HepG2 (cell line): ENCODE results near the gene MAP3K4. TPM values are rescaled to one million over a fixed set of nuclear protein-coding genes. Genes with fewer than 3 reads are reported as not detected.

Experiments used
- FOXA3 ChIP-seq: IDR thresholded peaks from 2 replicates; pipeline ENCODE4 v1.6.1; 2016; ENCODE audit warnings: missing genetic modification reagents, missing compliant biosample characterization
- FOXM1 ChIP-seq: sonication (generic); formaldehyde crosslinking; IDR thresholded peaks from 2 replicates; pipeline ENCODE4 v1.5.0; 2020; ENCODE audit warnings: missing genetic modification reagents
- GABPB1 ChIP-seq: IDR thresholded peaks from 2 replicates; pipeline ENCODE4 v1.6.1; 2016; ENCODE audit warnings: mild to moderate bottlenecking, missing genetic modification reagents, moderate library complexity, missing compliant biosample characterization
- KAT2B ChIP-seq: fragments of 150-350 bp; IDR thresholded peaks from 2 replicates; pipeline ENCODE4 v1.6.1; 2014; ENCODE audit warnings: low read depth, low read length, borderline replicate concordance
- NFATC3 ChIP-seq: sonication (generic); formaldehyde crosslinking; IDR thresholded peaks from 2 replicates; pipeline ENCODE4 v1.5.1; 2020; ENCODE audit warnings: mild to moderate bottlenecking, missing genetic modification reagents
- NFYB ChIP-seq: sonication (generic); formaldehyde crosslinking; IDR thresholded peaks from 2 replicates; pipeline ENCODE4 v1.4.0; 2020; ENCODE audit warnings: missing genetic modification reagents
- PAX8 ChIP-seq: sonication (generic); formaldehyde crosslinking; IDR thresholded peaks from 2 replicates; pipeline ENCODE4 v1.8.0; 2022; ENCODE audit warnings: mild to moderate bottlenecking, missing genetic modification reagents, borderline replicate concordance
- PHF20 ChIP-seq: sonication (generic); formaldehyde crosslinking; IDR thresholded peaks from 2 replicates; pipeline ENCODE4 v1.5.0; 2020; ENCODE audit warnings: mild to moderate bottlenecking, missing genetic modification reagents
- POLR2A ChIP-seq, 2 experiments: IDR thresholded peaks; 2 replicates each; pipeline ENCODE4 v1.6.1; 2011; ENCODE audit warnings: low read depth in 2 of 2, low read length in 2 of 2, mild to moderate bottlenecking in 1 of 2, moderate library complexity in 1 of 2; ENCODE audit not compliant: insufficient read depth in 1 of 2
- REL ChIP-seq: sonication (generic); formaldehyde crosslinking; conservative IDR thresholded peaks from 2 replicates; pipeline ENCODE4 v1.8.0; 2022; ENCODE audit warnings: mild to moderate bottlenecking, missing genetic modification reagents, moderate library complexity
- SNAPC2 ChIP-seq: sonication (generic); formaldehyde crosslinking; IDR thresholded peaks from 2 replicates; pipeline ENCODE4 v1.8.1; 2022; ENCODE audit warnings: mild to moderate bottlenecking, missing genetic modification reagents
- SOX13 ChIP-seq, 3 experiments: fragments of 450-650 bp in 1 of 3; sonication (generic) in 1 of 3; formaldehyde crosslinking in 1 of 3; IDR thresholded peaks in 2 of 3; conservative IDR thresholded peaks in 1 of 3; 2 replicates each; pipeline versions ENCODE4 v1.5.0 to v1.6.1; 2016 to 2020; ENCODE audit warnings: antibody characterized with exemption in 1 of 3, mild to moderate bottlenecking in 1 of 3, missing compliant biosample characterization in 1 of 3, missing genetic modification reagents in 1 of 3, moderate library complexity in 1 of 3
- ZC3H13 ChIP-seq: sonication (generic); formaldehyde crosslinking; IDR thresholded peaks from 2 replicates; pipeline ENCODE4 v1.8.1; 2023; ENCODE audit warnings: mild to moderate bottlenecking, missing genetic modification reagents, moderate library complexity
- ZNF501 ChIP-seq: sonication (generic); formaldehyde crosslinking; IDR thresholded peaks from 2 replicates; pipeline ENCODE4 v1.5.1; 2020; ENCODE audit warnings: mild to moderate bottlenecking, moderate library complexity, missing genetic modification reagents
- ZNF761 ChIP-seq: sonication (generic); formaldehyde crosslinking; conservative IDR thresholded peaks from 2 replicates; pipeline ENCODE4 v1.4.0; 2020; ENCODE audit warnings: mild to moderate bottlenecking, missing genetic modification reagents
- polyA plus RNA-seq, 8 experiments: library from polyadenylated mRNA; depleted of rRNA in 3 of 8; stranded (reverse) in 7 of 8; unstranded in 1 of 8; fragments of >200 nt; fragmentation: Illumina TruSeq in 4 of 8; extraction: Trizol in 4 of 8; gene quantifications; 2 replicates each; pipeline versions ENCODE4 v1.2.1 to v1.2.3, GENCODE V29; 2011 to 2016; ENCODE audit warnings: low read depth in 4 of 8, missing spikeins in 1 of 8, mixed read lengths in 1 of 8; ENCODE audit not compliant: insufficient read depth in 1 of 8
- total RNA-seq, 5 experiments: library from RNA; depleted of rRNA; stranded (reverse); fragments of >200 nt; fragmentation: Illumina TruSeq; extraction: Trizol; gene quantifications; 2 replicates each; pipeline ENCODE4 v1.2.3, GENCODE V29; 2016; ENCODE audit warnings: low read depth in 1 of 5
- TF ChIP-seq, protein P1 (sequence below): sonication (generic); formaldehyde crosslinking; IDR thresholded peaks from 2 replicates; pipeline ENCODE4 v1.5.1; 2020; ENCODE audit warnings: missing genetic modification reagents, mild to moderate bottlenecking, borderline replicate concordance
- TF ChIP-seq, protein P2 (sequence below): sonication (generic); formaldehyde crosslinking; conservative IDR thresholded peaks from 2 replicates; pipeline ENCODE4 v1.8.0; 2022; ENCODE audit warnings: mild to moderate bottlenecking, moderate library complexity, missing genetic modification reagents

MAP3K4 gene
- total and polyA plus RNA-seq, 2 of the 13 experiments (the other 11 are each of a cell fraction or from before 2014, with no cell fraction given): 12.9 to 33.6 TPM

DNA sequence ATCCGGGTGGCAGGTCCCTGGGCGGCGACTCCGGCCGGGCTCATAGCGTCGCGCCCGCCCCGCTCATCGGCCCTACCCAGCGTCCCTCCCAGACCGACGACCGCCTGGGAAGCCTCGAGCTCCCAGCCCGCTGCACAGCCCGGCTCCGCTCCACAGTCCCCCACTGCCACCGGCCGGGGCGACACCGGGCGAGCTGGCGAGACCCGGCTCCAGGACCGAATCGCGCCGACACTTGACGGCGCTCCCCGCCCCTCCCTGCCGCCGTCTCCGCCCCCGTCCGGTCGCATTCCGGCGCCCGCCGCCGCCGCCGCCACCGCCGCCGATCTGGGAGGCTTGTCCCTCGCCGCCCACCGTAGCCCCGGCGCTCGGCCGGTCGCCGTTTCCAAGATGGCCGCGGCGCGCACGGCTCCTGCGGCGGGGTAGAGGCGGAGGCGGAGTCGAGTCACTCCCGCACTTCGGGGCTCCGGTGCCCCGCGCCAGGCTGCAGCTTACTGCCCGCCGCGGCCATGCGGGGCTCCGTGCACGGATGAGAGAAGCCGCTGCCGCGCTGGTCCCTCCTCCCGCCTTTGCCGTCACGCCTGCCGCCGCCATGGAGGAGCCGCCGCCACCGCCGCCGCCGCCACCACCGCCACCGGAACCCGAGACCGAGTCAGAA is at the start of gene MAP3K4 (continued):
- TF ChIP-seq KAT2B (no peak), SOX13 (IDR thresholded peaks at IDR 0.05) (no peak), SOX13 (CRISPR knock-in tag; conservative IDR thresholded peaks at IDR 0.05 in 1 of 2, IDR thresholded peaks at IDR 0.05 in 1 of 2) (peak in 1 of 2 experiments; percentile 35; a peak in 2 of 4 replicates), FOXM1 (CRISPR knock-in tag) (no peak), GABPB1 (CRISPR knock-in tag) (peak; percentile 83), NFYB (peak; percentile 10; the same call in 1 of the 2 replicates), PHF20 (peak; percentile 65), PAX8 (CRISPR knock-in tag) (peak; percentile 74; the same call in 1 of the 2 replicates), ZC3H13 (CRISPR knock-in tag) (no peak), ZNF501 (CRISPR knock-in tag) (no peak; the same call in 1 of the 2 replicates), SNAPC2 (CRISPR knock-in tag) (no peak), REL (CRISPR knock-in tag) (no peak), FOXA3 (peak; percentile 62), NFATC3 (no peak), ZNF761 (CRISPR knock-in tag) (peak; percentile 98), POLR2A (IDR thresholded peaks at IDR 0.05; ENCODE audit: insufficient read depth in 1 of 2, low read depth in 2 of 2, low read length in 2 of 2) (peak; percentile 45 to 71)
- TF ChIP-seq, protein P1, sequence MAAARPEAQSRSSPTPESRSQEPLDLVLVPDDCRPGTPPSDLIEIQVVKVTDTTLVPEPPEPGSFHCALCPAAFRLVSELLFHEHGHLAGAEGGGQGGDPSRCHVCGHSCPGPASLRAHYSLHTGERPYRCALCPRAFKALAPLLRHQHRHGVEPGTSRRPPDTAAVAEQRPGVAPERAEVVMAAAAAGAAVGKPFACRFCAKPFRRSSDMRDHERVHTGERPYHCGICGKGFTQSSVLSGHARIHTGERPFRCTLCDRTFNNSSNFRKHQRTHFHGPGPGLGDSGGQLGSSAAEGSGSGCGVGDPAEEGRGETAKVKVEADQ (CRISPR knock-in tag): peak; percentile 96
- TF ChIP-seq, protein P2, sequence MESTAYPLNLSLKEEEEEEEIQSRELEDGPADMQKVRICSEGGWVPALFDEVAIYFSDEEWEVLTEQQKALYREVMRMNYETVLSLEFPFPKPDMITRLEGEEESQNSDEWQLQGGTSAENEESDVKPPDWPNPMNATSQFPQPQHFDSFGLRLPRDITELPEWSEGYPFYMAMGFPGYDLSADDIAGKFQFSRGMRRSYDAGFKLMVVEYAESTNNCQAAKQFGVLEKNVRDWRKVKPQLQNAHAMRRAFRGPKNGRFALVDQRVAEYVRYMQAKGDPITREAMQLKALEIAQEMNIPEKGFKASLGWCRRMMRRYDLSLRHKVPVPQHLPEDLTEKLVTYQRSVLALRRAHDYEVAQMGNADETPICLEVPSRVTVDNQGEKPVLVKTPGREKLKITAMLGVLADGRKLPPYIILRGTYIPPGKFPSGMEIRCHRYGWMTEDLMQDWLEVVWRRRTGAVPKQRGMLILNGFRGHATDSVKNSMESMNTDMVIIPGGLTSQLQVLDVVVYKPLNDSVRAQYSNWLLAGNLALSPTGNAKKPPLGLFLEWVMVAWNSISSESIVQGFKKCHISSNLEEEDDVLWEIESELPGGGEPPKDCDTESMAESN (CRISPR knock-in tag): peak; percentile 93
